MV-4-11 (cell line): Measurements from ENCODE around the gene NKX6-1.

Experiments used
- DNase-seq: peaks from one replicate; lab custom pipeline; 2025; lab: John Stamatoyannopoulos, UW

Gene NKX6-1

GRCh38 chr4:84479663-84480062, 19.4 kb downstream of the NKX6-1 start:
- DNase-seq: no peak

- no peak for DNase-seq
These were observed 21.4 kb downstream of the NKX6-1 start for GRCh38 chr4:84477738-84478137.

GRCh38 chr4:84474107-84474506, 25.0 kb downstream of the NKX6-1 start:
- DNase-seq: no peak

- no peak for DNase-seq
These were observed 26.9 kb downstream of the NKX6-1 start for GRCh38 chr4:84472154-84472553.

DNA sequence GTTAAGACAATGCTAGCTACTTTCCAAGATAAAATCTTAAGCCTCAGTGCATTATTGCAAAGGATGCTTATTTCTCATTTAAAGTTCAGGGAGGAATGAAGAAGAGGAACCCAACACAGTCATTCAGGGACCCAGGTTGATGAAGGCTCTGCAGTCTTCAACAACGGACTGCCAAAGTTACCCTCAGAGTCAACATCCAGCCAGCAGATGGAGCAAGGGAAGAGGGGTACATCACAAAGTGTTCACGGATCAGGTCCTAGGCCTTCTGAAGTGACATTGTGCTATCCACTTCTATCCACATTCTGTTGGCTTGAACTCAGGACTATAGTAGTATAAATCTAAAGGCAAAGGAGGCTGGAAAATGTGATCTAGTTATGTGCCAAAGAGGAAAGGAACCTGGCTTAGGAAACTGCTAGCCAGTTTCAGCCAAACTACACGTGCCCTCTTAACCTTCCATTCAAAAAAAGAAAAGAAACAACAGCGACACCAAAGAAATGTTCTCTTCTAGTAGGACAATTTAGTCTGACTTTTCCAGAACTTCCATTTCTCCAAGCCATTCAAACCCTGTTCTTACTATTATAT, 28.8 kb downstream of the NKX6-1 start:
- peak; percentile 26 for DNase-seq

GRCh38 chr4:84467601-84468000, 31.5 kb downstream of the NKX6-1 start:
- DNase-seq: no peak

GRCh38 chr4:84459783-84460182, 39.3 kb downstream of the NKX6-1 start:
- DNase-seq: no peak

DNA sequence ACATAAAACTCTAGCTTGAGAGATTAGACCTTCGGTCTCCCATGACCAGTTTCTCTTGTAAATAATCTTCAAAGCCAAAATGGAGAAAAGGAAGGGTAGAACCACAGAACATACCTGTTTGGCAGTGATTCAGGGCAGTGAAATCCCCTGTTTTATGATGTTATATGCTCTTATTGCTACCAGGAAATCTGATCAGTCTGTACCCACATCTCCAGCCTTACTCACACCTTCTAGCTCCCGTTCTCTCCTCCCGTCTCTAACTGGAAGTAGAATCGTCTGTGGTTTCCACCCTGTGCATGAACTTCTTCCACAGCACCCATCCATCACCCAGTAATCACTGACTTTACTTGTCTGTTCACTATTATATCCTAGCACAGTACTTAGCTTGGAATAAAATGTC, 42.9 kb downstream of the NKX6-1 start:
- DNase-seq: no peak

DNA sequence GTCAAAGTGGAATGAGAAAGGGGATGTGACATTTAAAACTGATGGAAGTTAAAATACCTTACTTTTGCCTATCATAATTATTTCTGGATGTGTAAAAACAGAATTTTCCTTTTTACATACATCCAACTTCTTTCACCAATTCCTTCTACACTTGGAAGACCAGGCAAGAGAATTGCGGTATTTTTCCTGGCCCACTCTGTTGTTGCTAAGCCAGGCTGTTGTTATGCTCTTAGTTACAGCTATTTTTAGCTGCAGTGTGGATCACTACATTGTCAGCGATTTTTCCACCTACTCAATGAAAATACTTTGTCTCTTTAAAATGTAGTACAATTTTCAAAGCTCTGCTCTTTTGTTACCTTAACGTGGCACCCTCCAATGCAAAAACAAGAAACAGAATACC, 43.4 kb downstream of the NKX6-1 start:
- no peak for DNase-seq

- DNase-seq: peak; percentile 12
These were observed 47.5 kb downstream of the NKX6-1 start for GRCh38 chr4:84451546-84451945.

GRCh38 chr4:84443523-84443922, 55.6 kb downstream of the NKX6-1 start:
- DNase-seq: no peak

DNA sequence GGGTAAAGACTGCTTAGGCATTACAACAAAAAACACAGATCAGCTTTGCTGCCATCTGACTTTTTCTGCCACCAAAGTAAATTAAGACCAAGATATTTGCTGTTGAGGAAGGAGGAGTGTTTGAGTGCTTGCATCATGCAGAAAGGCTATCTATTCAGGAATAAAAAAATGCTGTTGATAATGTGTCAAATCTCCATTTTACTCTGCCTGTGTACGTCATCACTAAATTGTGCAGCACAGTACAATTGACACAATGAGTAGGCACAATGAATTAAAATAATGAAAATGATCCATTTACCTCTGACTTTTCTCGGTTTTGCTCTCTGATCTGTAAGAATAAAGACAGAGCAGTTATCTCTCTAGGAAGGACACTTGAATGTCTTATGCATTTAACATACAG, 56.3 kb downstream of the NKX6-1 start:
- DNase-seq: no peak
